ENCODE measurements around the gene MAPK8IP3. TPM values are rescaled to one million over a fixed set of nuclear protein-coding genes. Genes with fewer than 3 reads are reported as not detected.

MAPK8IP3 gene
- total RNA-seq, 1 donor, result 135 TPM

DNA sequence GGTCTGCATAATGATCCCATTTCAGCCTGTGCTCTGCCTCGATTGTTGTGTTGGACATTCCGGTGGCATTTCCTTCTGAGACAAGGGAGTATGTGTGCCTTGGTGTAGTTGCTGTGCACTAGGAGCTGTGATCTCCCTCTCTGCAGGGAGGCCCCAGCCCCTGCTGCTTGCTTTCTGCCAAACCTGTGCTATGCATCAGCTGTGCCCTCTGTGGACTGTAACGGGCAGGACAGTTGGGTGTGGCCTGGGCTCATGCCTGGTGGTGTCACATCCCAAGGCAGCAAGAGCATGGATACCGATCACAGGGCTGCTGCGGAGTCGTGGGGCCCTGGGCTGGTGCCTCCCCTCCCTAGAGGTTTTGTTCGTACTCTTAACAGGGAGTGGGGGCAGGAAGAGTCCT is 31.7 kb upstream of the MAPK8IP3 start:
- H3K4me3 ChIP-seq (ENCODE audit: low read length), result no peak overlapping the region

GRCh38 chr16:1674751-1675664 is 31.0 kb upstream of the MAPK8IP3 start:
- H3K4me3 ChIP-seq (ENCODE audit: low read length), result no peak overlapping the region
- H3K9me3 ChIP-seq (ENCODE audit: low read depth, low read length), result no peaks in the 10 kb centered on the region
- H3K27me3 ChIP-seq (ENCODE audit: insufficient read depth, low read length), result no peaks in the 10 kb centered on the region
- H3K4me1 ChIP-seq (ENCODE audit: insufficient read depth, low read length), result peaks cover 20% of the 10 kb centered on the region

More for the DNA sequence above, 31.7 kb upstream of the MAPK8IP3 start:
- Histone ChIP-seq H3K9me3 (ENCODE audit: low read depth, low read length) (no peaks in the 10 kb centered on the region), H3K27me3 (ENCODE audit: insufficient read depth, low read length) (no peaks in the 10 kb centered on the region), H3K4me1 (ENCODE audit: insufficient read depth, low read length) (peaks cover 13% of the 10 kb centered on the region)

- H3K9me3 ChIP-seq (ENCODE audit: low read depth, low read length), result no peaks in the 10 kb centered on the region
- H3K4me3 ChIP-seq (ENCODE audit: low read length), result no peak overlapping the region
- H3K4me1 ChIP-seq (ENCODE audit: insufficient read depth, low read length), result peaks cover 20% of the 10 kb centered on the region
- H3K27me3 ChIP-seq (ENCODE audit: insufficient read depth, low read length), result no peaks in the 10 kb centered on the region
Observed at GRCh38 chr16:1676661-1677060, 29.3 kb upstream of the MAPK8IP3 start.

- Histone ChIP-seq H3K4me3 (ENCODE audit: low read length) (no peak overlapping the region), H3K4me1 (ENCODE audit: insufficient read depth, low read length) (peaks cover 20% of the 10 kb centered on the region), H3K9me3 (ENCODE audit: low read depth, low read length) (no peaks in the 10 kb centered on the region), H3K27me3 (ENCODE audit: insufficient read depth, low read length) (no peaks in the 10 kb centered on the region)
Observed at GRCh38 chr16:1677339-1677738, 28.7 kb upstream of the MAPK8IP3 start.

DNA sequence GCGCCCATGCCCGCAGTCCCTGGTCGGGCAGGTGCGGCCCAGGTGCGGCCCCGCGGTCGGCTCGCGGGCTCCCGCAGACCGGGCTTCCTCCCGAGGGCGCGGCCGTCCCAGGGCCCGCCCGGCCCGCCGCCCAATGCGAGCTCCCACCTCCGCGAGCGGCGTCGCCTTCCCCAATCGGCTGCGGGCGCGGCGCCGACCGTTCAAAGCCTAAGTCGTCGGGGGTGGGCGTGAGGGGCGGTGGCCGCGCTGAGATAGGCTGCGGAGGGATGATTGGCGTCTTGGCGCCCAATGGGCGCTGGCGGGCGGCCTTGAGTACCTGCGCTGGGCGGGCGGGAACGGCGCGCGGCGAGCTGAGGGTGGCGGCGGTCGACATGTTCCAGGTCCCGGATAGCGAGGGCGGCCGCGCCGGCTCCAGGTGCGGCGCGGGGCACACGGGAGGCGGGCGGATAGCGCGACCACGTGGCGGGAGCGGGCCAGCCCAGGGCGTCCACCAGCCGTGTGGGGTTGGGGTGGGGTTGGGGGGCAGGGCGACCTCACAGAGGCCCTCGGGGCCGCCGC is 28.0 kb upstream of the MAPK8IP3 start, which contains the start of gene JPT2:
TSS of gene JPT2 (plus strand) at position 338 of the 558 bp plus-strand sequence. CDS start at position 372, 34 bp downstream.
- Histone ChIP-seq H3K4me1 (ENCODE audit: insufficient read depth, low read length) (peaks cover 20% of the 10 kb centered on the region), H3K27me3 (ENCODE audit: insufficient read depth, low read length) (no peaks in the 10 kb centered on the region), H3K4me3 (ENCODE audit: low read length) (peak within 1 kb of the TSS; percentile 48), H3K9me3 (ENCODE audit: low read depth, low read length) (no peaks in the 10 kb centered on the region)

- Histone ChIP-seq H3K4me3 (ENCODE audit: low read length) (peak overlapping the region; percentile 48), H3K4me1 (ENCODE audit: insufficient read depth, low read length) (peaks cover 20% of the 10 kb centered on the region), H3K9me3 (ENCODE audit: low read depth, low read length) (no peaks in the 10 kb centered on the region), H3K27me3 (ENCODE audit: insufficient read depth, low read length) (no peaks in the 10 kb centered on the region)
Observed at GRCh38 chr16:1678500-1679098, 27.4 kb upstream of the MAPK8IP3 start.

DNA sequence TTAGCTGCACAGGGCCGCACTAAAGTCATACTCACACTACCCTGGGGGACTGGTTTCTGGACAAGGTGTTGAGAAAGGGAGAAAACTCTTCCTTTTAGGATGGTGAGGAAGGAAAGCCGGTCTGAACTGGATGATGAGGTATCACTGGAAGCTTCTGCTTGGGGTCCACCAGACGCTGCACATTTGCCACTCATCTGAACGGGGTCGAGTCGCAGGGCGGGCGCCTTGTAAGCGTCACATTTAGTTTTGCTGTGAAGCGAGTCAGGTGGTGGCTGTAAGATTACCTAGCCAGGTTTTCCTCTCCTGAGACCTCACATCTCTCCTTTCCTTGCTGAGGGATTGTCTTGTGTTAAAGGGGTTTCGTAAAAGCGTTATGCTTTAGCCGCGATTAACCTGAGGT is 25.6 kb upstream of the MAPK8IP3 start:
- H3K4me3 ChIP-seq (ENCODE audit: low read length), result no peak overlapping the region
- no peaks in the 10 kb centered on the region for H3K27me3 ChIP-seq (ENCODE audit: insufficient read depth, low read length)
- H3K9me3 ChIP-seq (ENCODE audit: low read depth, low read length), result no peaks in the 10 kb centered on the region
- peaks cover 20% of the 10 kb centered on the region for H3K4me1 ChIP-seq (ENCODE audit: insufficient read depth, low read length)

DNA sequence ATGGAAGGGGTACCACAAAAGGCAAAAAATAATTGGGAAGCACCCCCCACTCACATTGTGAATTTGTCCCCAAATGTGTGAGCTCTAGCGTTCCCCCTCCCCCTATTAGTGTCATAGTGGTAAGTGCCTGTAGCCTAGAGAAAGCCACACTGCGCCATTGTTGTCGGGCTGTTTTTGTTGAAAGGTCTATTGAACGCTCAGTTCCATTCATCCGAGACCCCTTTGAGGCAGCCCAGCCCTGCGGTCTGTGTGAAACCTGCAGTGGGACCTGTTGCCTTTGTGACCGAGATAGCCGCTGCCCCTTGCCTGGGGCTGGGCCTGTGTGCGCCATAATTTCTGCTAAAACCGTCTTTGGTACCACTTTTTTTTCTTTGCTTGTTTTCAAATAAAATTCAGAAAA is 25.0 kb upstream of the MAPK8IP3 start:
- no peaks in the 10 kb centered on the region for H3K27me3 ChIP-seq (ENCODE audit: insufficient read depth, low read length)
- H3K9me3 ChIP-seq (ENCODE audit: low read depth, low read length), result no peaks in the 10 kb centered on the region
- no peak overlapping the region for H3K4me3 ChIP-seq (ENCODE audit: low read length)
- H3K4me1 ChIP-seq (ENCODE audit: insufficient read depth, low read length), result peaks cover 20% of the 10 kb centered on the region

DNA sequence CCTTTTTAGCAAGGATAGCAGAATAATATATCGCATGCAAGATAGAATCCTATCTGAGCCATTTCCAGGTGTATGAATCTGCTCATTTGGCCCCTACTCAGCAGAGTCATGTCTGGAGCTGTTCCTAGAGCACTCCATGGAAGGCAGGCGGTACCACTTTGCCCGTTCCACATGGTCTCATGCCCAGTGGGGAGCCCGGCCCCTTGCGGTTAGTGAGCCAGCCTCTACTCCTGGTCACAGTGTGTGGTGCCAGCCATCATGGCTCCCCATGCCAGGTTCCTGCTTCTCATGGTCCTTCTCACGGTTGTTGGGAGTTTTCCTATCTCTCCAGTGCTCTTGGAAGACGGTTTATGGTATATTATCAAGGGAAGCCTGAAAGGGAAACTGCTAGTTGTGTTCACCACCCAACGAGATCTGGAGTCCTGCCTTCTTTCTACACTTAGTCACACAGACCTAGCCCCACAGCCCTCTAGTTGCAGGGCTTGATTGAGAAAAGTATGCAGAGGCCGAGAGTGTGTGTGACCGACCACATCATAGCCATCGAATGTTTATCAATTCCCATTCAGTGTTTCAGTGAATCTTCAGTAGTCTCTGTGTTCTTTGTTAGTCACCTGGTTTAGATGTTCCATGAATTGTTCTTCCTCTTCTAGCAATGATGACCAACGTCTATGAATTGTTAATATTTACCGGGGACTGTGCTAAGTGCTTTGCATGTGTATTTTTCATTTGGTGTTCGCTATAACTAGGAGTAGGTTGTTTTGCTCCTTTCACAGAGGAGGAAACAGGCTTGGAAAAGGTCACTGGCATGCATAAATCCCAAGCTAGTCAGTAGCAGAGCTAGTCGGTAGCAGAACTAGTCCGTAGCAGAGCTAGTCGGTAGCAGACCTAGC is 18.3 kb upstream of the MAPK8IP3 start:
- H3K4me3 ChIP-seq (ENCODE audit: low read length), result no peak overlapping the region
- no peaks in the 10 kb centered on the region for H3K4me1 ChIP-seq (ENCODE audit: insufficient read depth, low read length)
- H3K9me3 ChIP-seq (ENCODE audit: low read depth, low read length), result no peaks in the 10 kb centered on the region
- no peaks in the 10 kb centered on the region for H3K27me3 ChIP-seq (ENCODE audit: insufficient read depth, low read length)

DNA sequence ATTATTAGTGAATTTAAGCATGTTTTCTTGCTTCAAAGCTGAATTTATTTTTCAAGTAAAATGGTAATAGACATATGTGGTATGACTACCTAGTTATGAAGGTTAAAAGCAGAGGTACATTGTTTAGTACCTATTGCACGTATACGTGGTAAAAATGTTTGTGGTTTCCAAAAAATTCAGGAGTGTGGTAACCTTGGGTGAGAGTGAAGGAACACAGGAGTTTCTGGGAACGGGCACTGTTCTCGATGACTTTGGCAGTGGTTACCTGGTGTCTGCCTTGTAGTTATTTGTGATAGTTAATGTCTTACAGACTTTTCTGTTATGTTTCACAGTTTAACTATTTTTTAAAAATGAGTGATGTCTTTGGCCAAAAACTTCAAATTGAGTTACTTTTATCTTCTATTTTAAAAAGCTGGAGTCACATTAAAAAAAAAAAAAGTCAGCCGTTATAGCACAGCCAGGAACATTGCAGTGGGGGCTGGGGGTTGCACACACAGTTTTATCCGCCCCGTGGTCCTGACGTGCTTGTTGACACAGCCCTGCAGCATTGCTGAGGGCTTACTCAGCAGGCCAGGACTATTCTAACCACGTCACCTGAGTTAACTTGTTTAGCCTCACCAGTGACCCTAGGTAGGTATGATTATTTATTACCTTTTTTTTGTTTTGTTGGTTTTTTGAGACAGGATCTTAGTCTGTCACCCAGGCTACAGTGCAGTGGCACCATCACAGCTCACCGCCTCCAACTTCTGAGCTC is 17.0 kb upstream of the MAPK8IP3 start:
- no peaks in the 10 kb centered on the region for H3K9me3 ChIP-seq (ENCODE audit: low read depth, low read length)
- H3K4me1 ChIP-seq (ENCODE audit: insufficient read depth, low read length), result no peaks in the 10 kb centered on the region
- H3K4me3 ChIP-seq (ENCODE audit: low read length), result no peak overlapping the region
- H3K27me3 ChIP-seq (ENCODE audit: insufficient read depth, low read length), result no peaks in the 10 kb centered on the region

- Histone ChIP-seq H3K27me3 (ENCODE audit: insufficient read depth, low read length) (no peaks in the 10 kb centered on the region), H3K4me1 (ENCODE audit: insufficient read depth, low read length) (no peaks in the 10 kb centered on the region), H3K9me3 (ENCODE audit: low read depth, low read length) (no peaks in the 10 kb centered on the region), H3K4me3 (ENCODE audit: low read length) (no peak overlapping the region)
Observed at GRCh38 chr16:1689853-1690252, 16.1 kb upstream of the MAPK8IP3 start.

- Histone ChIP-seq H3K4me1 (ENCODE audit: insufficient read depth, low read length) (no peaks in the 10 kb centered on the region), H3K27me3 (ENCODE audit: insufficient read depth, low read length) (no peaks in the 10 kb centered on the region), H3K4me3 (ENCODE audit: low read length) (no peak overlapping the region), H3K9me3 (ENCODE audit: low read depth, low read length) (no peaks in the 10 kb centered on the region)
Observed at GRCh38 chr16:1690810-1691209, 15.2 kb upstream of the MAPK8IP3 start.

DNA sequence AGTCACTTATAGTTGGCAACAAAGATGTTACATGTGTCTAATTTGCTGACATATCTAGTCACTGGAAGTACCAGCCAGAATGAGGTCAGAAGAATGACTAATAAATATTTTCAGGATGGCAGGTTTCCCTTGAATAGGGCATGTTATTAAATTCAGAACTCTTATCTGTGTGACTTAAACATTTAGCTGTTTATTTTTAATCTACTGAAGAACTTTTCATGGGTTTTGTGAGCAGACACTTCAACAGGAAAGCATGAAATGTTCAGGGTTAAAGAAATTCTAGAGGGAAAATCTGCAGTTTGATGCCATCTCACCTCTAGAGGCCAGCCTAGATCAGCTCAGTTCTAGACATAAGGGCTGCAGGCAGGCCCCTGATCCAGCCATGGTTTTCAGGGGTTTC is 14.7 kb upstream of the MAPK8IP3 start:
- no peaks in the 10 kb centered on the region for H3K27me3 ChIP-seq (ENCODE audit: insufficient read depth, low read length)
- H3K9me3 ChIP-seq (ENCODE audit: low read depth, low read length), result no peaks in the 10 kb centered on the region
- no peak overlapping the region for H3K4me3 ChIP-seq (ENCODE audit: low read length)
- no peaks in the 10 kb centered on the region for H3K4me1 ChIP-seq (ENCODE audit: insufficient read depth, low read length)

DNA sequence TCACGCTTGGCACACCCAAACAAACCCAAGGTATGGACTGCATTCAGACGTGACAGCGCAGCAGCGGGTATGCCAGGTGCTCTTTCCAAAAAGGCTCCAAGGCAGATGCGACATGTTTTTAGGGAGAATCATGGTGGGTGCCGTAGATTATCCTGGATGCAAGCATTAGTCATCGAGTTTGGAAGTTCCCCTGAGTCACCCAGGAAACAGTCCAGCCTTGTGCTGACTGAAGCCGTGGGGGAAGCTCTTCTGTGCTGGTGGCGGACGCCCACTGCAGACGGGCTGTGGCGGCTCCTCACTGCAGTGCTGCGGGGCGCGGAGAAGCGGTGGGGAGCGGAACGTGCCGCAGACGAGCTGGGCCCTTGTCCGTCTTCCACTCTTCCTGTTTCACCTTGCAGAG is 14.0 kb upstream of the MAPK8IP3 start:
- no peaks in the 10 kb centered on the region for H3K9me3 ChIP-seq (ENCODE audit: low read depth, low read length)
- no peak overlapping the region for H3K4me3 ChIP-seq (ENCODE audit: low read length)
- no peaks in the 10 kb centered on the region for H3K27me3 ChIP-seq (ENCODE audit: insufficient read depth, low read length)
- H3K4me1 ChIP-seq (ENCODE audit: insufficient read depth, low read length), result no peaks in the 10 kb centered on the region

Data from mononuclear cell (primary cell).